Activated naive CD8-positive, alpha-beta T cell (primary cell): ENCODE data around the gene H6PD.

Experiments
- H3K27ac Mint-ChIP-seq: one replicate; pipeline ENCODE4 v1.8.0; 2021; ENCODE audit warnings: mixed read lengths
- H3K27me3 Mint-ChIP-seq: one replicate; pipeline ENCODE4 v1.8.0; 2021; ENCODE audit warnings: mixed read lengths
- H3K36me3 Mint-ChIP-seq: one replicate; pipeline ENCODE4 v1.8.0; 2021; ENCODE audit warnings: mixed read lengths
- H3K4me1 Mint-ChIP-seq: one replicate; pipeline ENCODE4 v1.8.0; 2021; ENCODE audit warnings: low read depth, mixed read lengths
- H3K4me3 Mint-ChIP-seq: one replicate; pipeline ENCODE4 v1.8.0; 2021; ENCODE audit warnings: mild to moderate bottlenecking, mixed read lengths
- H3K9me3 Mint-ChIP-seq: one replicate; pipeline ENCODE4 v1.8.0; 2021; ENCODE audit warnings: low read depth, mixed read lengths

H6PD gene

GRCh38 chr1:9228609-9229008, 6.0 kb upstream of the H6PD start:
- Mint-ChIP-seq H3K27me3 (no peaks in the 10 kb centered on the region), H3K4me1 (peaks cover 2% of the 10 kb centered on the region)

DNA sequence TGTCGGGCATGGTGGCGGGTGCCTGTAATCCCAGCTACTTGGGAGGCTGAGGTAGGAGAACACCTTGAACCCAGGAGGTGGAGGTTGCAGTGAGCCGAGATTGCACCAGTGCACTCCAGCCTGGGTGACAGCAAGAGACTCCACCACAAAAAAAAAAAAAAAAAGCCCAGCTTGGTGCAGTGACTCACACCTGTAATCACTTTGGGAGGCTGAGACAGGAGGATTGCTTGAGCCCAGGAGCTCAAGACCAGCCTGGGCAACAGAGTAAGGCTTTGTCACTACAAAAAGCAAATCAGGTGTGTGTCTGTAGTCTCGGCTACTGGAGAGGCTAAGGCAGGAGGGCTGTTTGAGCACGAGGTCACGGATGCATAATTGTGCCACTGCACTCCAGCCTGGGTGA, 5.0 kb upstream of the H6PD start:
- no peak overlapping the region for H3K4me3 Mint-ChIP-seq

More at GRCh38 chr1:9228609-9229008, 6.0 kb upstream of the H6PD start:
- no peak overlapping the region for H3K27ac Mint-ChIP-seq
- H3K36me3 Mint-ChIP-seq = no peaks in the 10 kb centered on the region
- no peak overlapping the region for H3K4me3 Mint-ChIP-seq
- H3K9me3 Mint-ChIP-seq = no peaks in the 10 kb centered on the region

DNA sequence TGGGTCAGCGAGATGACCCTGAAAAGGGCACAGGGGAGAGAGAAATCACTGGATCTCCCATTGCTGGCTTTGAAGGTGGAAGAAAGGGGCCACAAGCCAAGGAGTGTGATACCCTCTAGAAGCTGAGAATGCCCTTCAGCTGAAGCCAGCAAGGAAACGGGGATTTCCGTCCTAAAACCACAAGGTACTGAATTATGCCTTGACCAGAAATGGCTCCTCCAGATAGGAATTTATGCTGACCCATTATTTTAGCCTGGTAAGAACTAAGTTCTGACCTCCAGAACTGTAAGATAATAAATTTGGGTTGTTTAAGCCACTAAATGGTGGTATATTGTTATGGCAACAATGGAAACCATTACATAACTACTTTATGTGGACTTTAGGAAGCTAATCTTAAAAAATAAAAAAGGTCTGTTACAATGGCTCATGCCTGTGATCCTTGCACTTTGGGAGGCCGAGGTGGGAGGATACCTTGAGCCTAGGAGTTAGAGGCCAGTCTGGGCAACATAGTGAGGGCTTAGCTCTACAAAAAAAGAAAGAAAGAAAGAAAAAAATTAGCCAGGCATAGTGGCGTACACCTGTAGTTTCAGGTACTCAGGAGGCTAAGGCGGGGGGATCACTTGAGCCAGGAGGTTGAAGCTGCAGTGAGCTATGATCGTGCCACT, 3.6 kb upstream of the H6PD start:
- H3K9me3 Mint-ChIP-seq = no peaks in the 10 kb centered on the region
- no peak overlapping the region for H3K4me3 Mint-ChIP-seq
- H3K36me3 Mint-ChIP-seq = no peaks in the 10 kb centered on the region
- H3K4me1 Mint-ChIP-seq = peaks cover 10% of the 10 kb centered on the region
- H3K27ac Mint-ChIP-seq = no peak overlapping the region
- H3K27me3 Mint-ChIP-seq = no peaks in the 10 kb centered on the region

More for the DNA sequence above, 5.0 kb upstream of the H6PD start:
- H3K27me3 Mint-ChIP-seq = no peaks in the 10 kb centered on the region
- H3K36me3 Mint-ChIP-seq = no peaks in the 10 kb centered on the region
- peaks cover 6% of the 10 kb centered on the region for H3K4me1 Mint-ChIP-seq
- no peak overlapping the region for H3K27ac Mint-ChIP-seq
- no peaks in the 10 kb centered on the region for H3K9me3 Mint-ChIP-seq

GRCh38 chr1:9231648-9232332, 2.8 kb upstream of the H6PD start:
- Mint-ChIP-seq H3K4me1 (peaks cover 14% of the 10 kb centered on the region), H3K27me3 (no peaks in the 10 kb centered on the region), H3K4me3 (no peak overlapping the region), H3K27ac (no peak overlapping the region), H3K9me3 (no peaks in the 10 kb centered on the region), H3K36me3 (no peaks in the 10 kb centered on the region)

GRCh38 chr1:9233241-9233941, 1.2 kb upstream of the H6PD start:
- no peaks in the 10 kb centered on the region for H3K27me3 Mint-ChIP-seq
- H3K4me1 Mint-ChIP-seq = peaks cover 27% of the 10 kb centered on the region
- H3K27ac Mint-ChIP-seq = peak overlapping the region; percentile 28
- no peaks in the 10 kb centered on the region for H3K9me3 Mint-ChIP-seq
- H3K4me3 Mint-ChIP-seq = peak overlapping the region; percentile 93
- H3K36me3 Mint-ChIP-seq = no peaks in the 10 kb centered on the region

DNA sequence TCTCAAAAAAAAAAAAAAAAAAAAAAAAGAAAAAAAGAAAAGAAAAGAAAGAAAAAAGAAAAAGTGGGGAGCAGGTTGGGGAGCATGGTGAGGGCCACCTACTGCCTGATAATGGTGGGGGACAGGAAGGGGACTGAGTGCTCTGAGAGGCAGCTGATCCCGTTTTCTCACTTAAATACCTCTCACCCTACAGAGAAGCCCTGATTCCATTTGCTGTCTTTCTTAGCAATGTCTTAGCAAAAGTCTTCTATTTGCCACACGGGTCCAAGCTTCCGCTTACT, 692 bp upstream of the H6PD start:
- Mint-ChIP-seq H3K4me1 (peaks cover 31% of the 10 kb centered on the region), H3K27ac (peak overlapping the region; percentile 95)

GRCh38 chr1:9235096-9235459, 504 bp downstream of the H6PD start:
- H3K36me3 Mint-ChIP-seq = no peaks in the 10 kb centered on the region
- peaks cover 43% of the 10 kb centered on the region for H3K4me1 Mint-ChIP-seq
- H3K27me3 Mint-ChIP-seq = no peaks in the 10 kb centered on the region
- no peaks in the 10 kb centered on the region for H3K9me3 Mint-ChIP-seq
- H3K27ac Mint-ChIP-seq = peak overlapping the region; percentile 92
- H3K4me3 Mint-ChIP-seq = peak overlapping the region; percentile 90

More for the DNA sequence above, 692 bp upstream of the H6PD start:
- Mint-ChIP-seq H3K36me3 (no peaks in the 10 kb centered on the region), H3K27me3 (no peaks in the 10 kb centered on the region), H3K9me3 (no peaks in the 10 kb centered on the region), H3K4me3 (peak overlapping the region; percentile 93)

GRCh38 chr1:9235560-9235959, 986 bp downstream of the H6PD start:
- no peaks in the 10 kb centered on the region for H3K9me3 Mint-ChIP-seq
- no peaks in the 10 kb centered on the region for H3K36me3 Mint-ChIP-seq
- peak overlapping the region; percentile 92 for H3K27ac Mint-ChIP-seq
- no peaks in the 10 kb centered on the region for H3K27me3 Mint-ChIP-seq
- peak overlapping the region; percentile 90 for H3K4me3 Mint-ChIP-seq
- H3K4me1 Mint-ChIP-seq = peaks cover 47% of the 10 kb centered on the region

GRCh38 chr1:9238134-9238533, 3.6 kb downstream of the H6PD start:
- H3K27me3 Mint-ChIP-seq = no peaks in the 10 kb centered on the region
- H3K36me3 Mint-ChIP-seq = no peaks in the 10 kb centered on the region
- H3K27ac Mint-ChIP-seq = no peak overlapping the region
- peak overlapping the region; percentile 36 for H3K4me3 Mint-ChIP-seq
- peaks cover 53% of the 10 kb centered on the region for H3K4me1 Mint-ChIP-seq
- H3K9me3 Mint-ChIP-seq = no peaks in the 10 kb centered on the region

DNA sequence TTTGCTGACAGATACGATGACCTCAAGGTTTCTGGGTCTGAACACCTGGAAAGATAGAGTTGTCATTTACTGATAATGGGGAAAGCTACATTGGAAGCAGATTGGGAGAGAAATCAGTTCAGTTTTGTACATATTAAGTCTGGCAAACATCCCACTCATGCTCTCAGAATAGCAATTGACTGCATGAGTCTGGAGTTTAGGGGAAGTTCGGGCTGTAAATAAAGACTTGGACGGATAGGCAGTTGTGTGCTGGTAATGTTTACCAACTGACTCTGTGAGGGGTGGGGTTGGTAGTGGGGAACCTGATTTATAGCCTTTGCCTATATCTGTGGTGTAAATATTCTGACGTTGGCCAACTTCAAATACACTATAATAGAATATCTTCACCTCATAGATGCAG, 4.0 kb downstream of the H6PD start:
- Mint-ChIP-seq H3K36me3 (no peaks in the 10 kb centered on the region), H3K4me1 (peaks cover 56% of the 10 kb centered on the region), H3K27me3 (no peaks in the 10 kb centered on the region), H3K27ac (no peak overlapping the region), H3K4me3 (peak overlapping the region; percentile 36), H3K9me3 (no peaks in the 10 kb centered on the region)

DNA sequence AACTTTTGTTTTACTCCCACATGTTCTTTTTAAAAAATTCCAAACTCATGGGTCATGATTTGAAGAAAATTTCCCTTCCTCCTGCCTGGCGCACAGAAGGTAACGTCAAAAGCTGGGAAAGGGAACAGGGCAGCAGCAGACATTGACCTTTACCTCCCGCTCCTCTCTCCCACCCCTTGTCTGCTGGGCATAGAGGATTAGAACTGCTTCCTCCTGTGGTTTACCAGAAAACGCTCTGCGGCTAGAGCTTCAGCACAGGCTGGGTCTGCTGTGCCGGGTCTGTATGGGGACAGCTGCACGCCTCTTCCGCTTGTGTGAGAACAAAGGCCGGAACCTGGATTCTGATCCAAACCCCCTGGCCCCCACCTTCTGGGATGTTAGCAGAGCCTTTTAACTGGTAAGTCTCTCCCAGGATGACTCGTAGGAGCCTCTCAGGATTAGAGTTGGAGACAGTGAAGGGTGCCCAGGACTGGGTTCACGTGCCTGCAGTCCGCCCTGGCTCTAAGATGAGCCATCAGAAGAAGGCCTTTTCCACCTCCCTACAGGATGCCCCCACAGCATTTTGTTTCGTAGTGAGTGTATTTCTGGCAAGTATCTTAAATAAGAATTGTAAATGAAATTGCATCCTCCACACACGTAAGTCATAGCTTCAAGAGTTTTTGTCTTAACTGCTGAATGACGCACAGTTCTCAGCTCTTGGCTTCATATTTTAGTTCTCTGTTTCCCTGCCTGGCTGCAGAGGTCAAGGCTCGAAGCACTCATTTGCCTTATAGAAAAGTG, 5.2 kb downstream of the H6PD start:
- peaks cover 62% of the 10 kb centered on the region for H3K4me1 Mint-ChIP-seq
- H3K9me3 Mint-ChIP-seq = no peaks in the 10 kb centered on the region

GRCh38 chr1:9240914-9241820, 6.6 kb downstream of the H6PD start:
- Mint-ChIP-seq H3K9me3 (no peaks in the 10 kb centered on the region), H3K4me3 (no peak overlapping the region), H3K36me3 (no peaks in the 10 kb centered on the region), H3K27ac (no peak overlapping the region), H3K4me1 (peaks cover 58% of the 10 kb centered on the region), H3K27me3 (no peaks in the 10 kb centered on the region)

More for the DNA sequence above, 5.2 kb downstream of the H6PD start:
- no peaks in the 10 kb centered on the region for H3K36me3 Mint-ChIP-seq
- H3K27ac Mint-ChIP-seq = peak overlapping the region; percentile 58
- peak overlapping the region; percentile 73 for H3K4me3 Mint-ChIP-seq
- H3K27me3 Mint-ChIP-seq = no peaks in the 10 kb centered on the region

- H3K4me3 Mint-ChIP-seq = no peak overlapping the region
- no peak overlapping the region for H3K27ac Mint-ChIP-seq
- H3K27me3 Mint-ChIP-seq = no peaks in the 10 kb centered on the region
- no peaks in the 10 kb centered on the region for H3K9me3 Mint-ChIP-seq
- H3K4me1 Mint-ChIP-seq = peaks cover 54% of the 10 kb centered on the region
- H3K36me3 Mint-ChIP-seq = no peaks in the 10 kb centered on the region
Measured at GRCh38 chr1:9241891-9242290, 7.3 kb downstream of the H6PD start.

GRCh38 chr1:9242338-9242969, 7.9 kb downstream of the H6PD start:
- H3K9me3 Mint-ChIP-seq = no peaks in the 10 kb centered on the region
- peaks cover 52% of the 10 kb centered on the region for H3K4me1 Mint-ChIP-seq
- H3K27ac Mint-ChIP-seq = no peak overlapping the region
- H3K4me3 Mint-ChIP-seq = no peak overlapping the region
- no peaks in the 10 kb centered on the region for H3K27me3 Mint-ChIP-seq
- H3K36me3 Mint-ChIP-seq = no peaks in the 10 kb centered on the region
